Measurements from ENCODE around the gene OR5B3. TPM values are rescaled to one million over a fixed set of nuclear protein-coding genes. Genes with fewer than 3 reads are reported as not detected.
"Not testable (repeated sequence)": the region's sequence is repeated elsewhere in the genome, so short reads cannot be mapped to it uniquely, and the experiment has no call there.

The OR5B3 gene
- total and polyA plus RNA-seq, 4 experiments from 2014 or later: not detected

DNA sequence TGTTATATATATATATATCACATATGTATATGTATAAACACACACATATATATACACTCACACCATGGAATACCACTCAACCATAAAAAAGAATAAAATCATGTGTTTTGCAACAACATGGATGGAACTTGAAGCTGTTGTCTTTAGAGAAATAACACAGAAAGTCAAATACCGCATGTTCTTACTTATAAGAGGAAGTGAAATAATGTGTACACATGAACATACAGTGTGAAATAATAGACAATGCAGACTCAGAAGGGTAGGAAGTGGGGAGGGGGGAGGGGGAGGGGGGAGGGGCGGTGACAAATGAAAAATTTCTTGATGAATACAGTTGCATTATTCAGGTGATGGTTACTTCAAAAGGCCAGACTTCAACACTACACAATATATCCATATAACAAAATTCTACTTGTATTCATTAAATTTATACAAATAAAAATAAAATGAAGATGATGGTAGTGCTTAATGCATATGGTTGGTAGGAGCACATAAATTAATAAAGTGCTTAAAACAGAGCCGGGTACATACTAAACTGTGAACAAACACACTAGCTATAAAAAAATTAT, 27.0 kb upstream of the OR5B3 start:
- POLR2A ChIA-PET (ENCODE audit: partially characterized antibody): no interaction called here
- Mint-ChIP-seq H3K9me3 (peaks cover 3 to 23% (median 11%) of the 10 kb centered on the region in 8 donors), H3K4me1 (no peaks in the 10 kb centered on the region), H3K27me3 (peaks cover 0 to 3% of the 10 kb centered on the region in 2 donors), H3K36me3 (peaks cover 0 to 4% of the 10 kb centered on the region in 2 donors), H3K27ac (no peak overlapping the region), H3K4me3 (no peak overlapping the region)
- Histone ChIP-seq H3K4me3 (ENCODE audit: low read length in 2 of 2) (no peak overlapping the region), H3K9me3 (ENCODE audit: control insufficient read depth in 1 of 2, low read length in 2 of 2) (no peaks in the 10 kb centered on the region), H3K36me3 (ENCODE audit: insufficient read depth, low read length) (no peaks in the 10 kb centered on the region), H3K27me3 (ENCODE audit: insufficient read depth, low read length) (no peaks in the 10 kb centered on the region), H3K4me1 (ENCODE audit: insufficient read depth, low read length) (no peaks in the 10 kb centered on the region), H3K27ac (ENCODE audit: low read depth, low read length) (no peak overlapping the region)
- DNase-seq: no peak
- CTCF ChIA-PET (ENCODE audit: partially characterized antibody): no interaction called here
- intact Hi-C loops (cut with micrococcal nuclease): no loop called here

- no peaks in the 10 kb centered on the region for H3K4me1 Mint-ChIP-seq
- H3K27me3 Mint-ChIP-seq: peaks cover 0 to 5% of the 10 kb centered on the region in 2 donors
- no peak overlapping the region for H3K4me3 Mint-ChIP-seq
- H3K9me3 Mint-ChIP-seq: peaks cover 0 to 21% (median 12%) of the 10 kb centered on the region in 8 donors
- H3K36me3 ChIP-seq (ENCODE audit: insufficient read depth, low read length): no peaks in the 10 kb centered on the region
- H3K27ac ChIP-seq (ENCODE audit: low read depth, low read length): no peak overlapping the region
- no peak overlapping the region for H3K27ac Mint-ChIP-seq
- H3K4me1 ChIP-seq (ENCODE audit: insufficient read depth, low read length): no peaks in the 10 kb centered on the region
- H3K9me3 ChIP-seq (ENCODE audit: control insufficient read depth in 1 of 2, low read length in 2 of 2): no peaks in the 10 kb centered on the region
- H3K4me3 ChIP-seq (ENCODE audit: low read length in 2 of 2): no peak overlapping the region
- CTCF ChIA-PET (ENCODE audit: partially characterized antibody): no interaction called here
- intact Hi-C loops (cut with micrococcal nuclease): no loop called here
- DNase-seq: no peak
- peaks cover 0 to 4% of the 10 kb centered on the region in 2 donors for H3K36me3 Mint-ChIP-seq
- no peaks in the 10 kb centered on the region for H3K27me3 ChIP-seq (ENCODE audit: insufficient read depth, low read length)
- POLR2A ChIA-PET (ENCODE audit: partially characterized antibody): no interaction called here
Observed at GRCh38 chr11:58429273-58429672, 22.6 kb upstream of the OR5B3 start.

- CTCF ChIA-PET (ENCODE audit: partially characterized antibody): no interaction called here
- no peak for DNase-seq
- H3K4me1 Mint-ChIP-seq: no peaks in the 10 kb centered on the region
- no peak within 1 kb of the TSS for H3K4me3 Mint-ChIP-seq
- Histone ChIP-seq H3K27me3 (ENCODE audit: insufficient read depth, low read length) (no peaks in the 10 kb centered on the region), H3K4me3 (ENCODE audit: low read length in 2 of 2) (no peak within 1 kb of the TSS), H3K4me1 (ENCODE audit: insufficient read depth, low read length) (no peaks in the 10 kb centered on the region), H3K9me3 (ENCODE audit: control insufficient read depth in 1 of 2, low read length in 2 of 2) (no peaks in the 10 kb centered on the region), H3K27ac (ENCODE audit: low read depth, low read length) (no peak within 1 kb of the TSS), H3K36me3 (ENCODE audit: insufficient read depth, low read length) (no peaks in the 10 kb centered on the region)
- POLR2A ChIA-PET (ENCODE audit: partially characterized antibody): no interaction called here
- intact Hi-C loops (cut with micrococcal nuclease): no loop called here
- peaks cover 0 to 21% (median 12%) of the 10 kb centered on the region in 8 donors for H3K9me3 Mint-ChIP-seq
- H3K27me3 Mint-ChIP-seq: peaks cover 0 to 7% of the 10 kb centered on the region in 2 donors
- H3K36me3 Mint-ChIP-seq: peaks cover 0 to 4% of the 10 kb centered on the region in 2 donors
- no peak within 1 kb of the TSS for H3K27ac Mint-ChIP-seq
Observed at GRCh38 chr11:58428021-58428420, 21.3 kb upstream of the OR5B3 start, which contains the start of gene OR5B2. TSS of gene OR5B2 (minus strand) at chr11:58428121. CDS start at chr11:58423261, 4,860 bp downstream.

GRCh38 chr11:58399622-58400021, 7.1 kb downstream of the OR5B3 start:
- H3K9me3 ChIP-seq (ENCODE audit: control insufficient read depth in 1 of 2, low read length in 2 of 2); H3K36me3 Mint-ChIP-seq; H3K27me3 ChIP-seq (ENCODE audit: insufficient read depth, low read length); H3K4me3 ChIP-seq (ENCODE audit: low read length in 2 of 2); H3K36me3 ChIP-seq (ENCODE audit: insufficient read depth, low read length); H3K4me1 Mint-ChIP-seq; POLR2A ChIA-PET (ENCODE audit: partially characterized antibody); H3K27ac ChIP-seq (ENCODE audit: low read depth, low read length); H3K4me3 Mint-ChIP-seq; intact Hi-C loops (cut with micrococcal nuclease); H3K4me1 ChIP-seq (ENCODE audit: insufficient read depth, low read length); DNase-seq; H3K27ac Mint-ChIP-seq; CTCF ChIA-PET (ENCODE audit: partially characterized antibody): not testable (repeated sequence)
- H3K27me3 Mint-ChIP-seq: peaks cover 0 to 17% of the 10 kb centered on the region in 2 donors
- peaks cover 0 to 13% (median 7%) of the 10 kb centered on the region in 8 donors for H3K9me3 Mint-ChIP-seq

DNA sequence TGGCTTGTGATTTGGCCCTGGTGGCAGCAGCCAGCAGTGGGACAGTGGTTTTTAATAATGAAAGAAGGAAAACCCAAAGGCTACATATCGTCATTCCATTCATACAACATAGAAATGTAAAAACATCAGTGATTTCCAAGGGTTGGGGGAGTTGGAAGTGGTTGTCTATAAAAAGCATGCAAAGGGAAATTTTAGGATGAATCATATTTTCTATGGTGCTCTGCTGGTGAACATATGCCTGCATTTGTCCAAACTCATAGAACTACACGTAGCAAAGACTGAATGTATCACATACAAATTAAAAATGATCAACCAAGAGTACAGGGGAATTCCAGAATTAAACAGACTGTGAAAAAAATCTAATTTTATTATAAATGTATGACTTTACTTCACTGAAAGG, 11.1 kb downstream of the OR5B3 start:
- no peaks in the 10 kb centered on the region for H3K9me3 ChIP-seq (ENCODE audit: control insufficient read depth in 1 of 2, low read length in 2 of 2)
- Mint-ChIP-seq H3K27me3 (peaks cover 0 to 9% of the 10 kb centered on the region in 2 donors), H3K4me1 (no peaks in the 10 kb centered on the region), H3K27ac (no peak overlapping the region), H3K36me3 (no peaks in the 10 kb centered on the region), H3K9me3 (peaks cover 0 to 15% (median 8%) of the 10 kb centered on the region in 8 donors), H3K4me3 (no peak overlapping the region)
- DNase-seq: no peak
- no peak overlapping the region for H3K4me3 ChIP-seq (ENCODE audit: low read length in 2 of 2)
- no peak overlapping the region for H3K27ac ChIP-seq (ENCODE audit: low read depth, low read length)
- CTCF ChIA-PET (ENCODE audit: partially characterized antibody): no interaction called here
- H3K27me3 ChIP-seq (ENCODE audit: insufficient read depth, low read length): no peaks in the 10 kb centered on the region
- no peaks in the 10 kb centered on the region for H3K36me3 ChIP-seq (ENCODE audit: insufficient read depth, low read length)
- POLR2A ChIA-PET (ENCODE audit: partially characterized antibody): no interaction called here
- no peaks in the 10 kb centered on the region for H3K4me1 ChIP-seq (ENCODE audit: insufficient read depth, low read length)
- intact Hi-C loops (cut with micrococcal nuclease): no loop called here

DNA sequence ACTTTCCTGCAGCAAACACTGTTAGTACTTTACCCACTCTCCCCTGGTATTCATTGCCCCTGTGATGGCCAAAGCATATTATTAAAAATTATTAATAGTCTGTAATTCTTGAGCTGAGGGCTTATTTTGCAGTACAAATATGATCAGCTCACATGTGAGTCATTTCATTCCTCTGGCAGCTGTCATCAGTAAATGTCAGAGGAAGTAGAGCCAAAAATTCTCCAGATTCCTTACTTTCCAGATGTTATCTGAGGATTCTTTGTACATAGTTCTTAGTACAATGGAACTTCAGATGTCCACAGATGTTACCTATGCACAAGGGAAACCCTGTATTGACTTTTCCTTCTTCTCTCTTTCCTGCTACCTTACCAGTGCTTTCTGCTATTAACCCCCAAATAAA, 12.5 kb downstream of the OR5B3 start:
- ChIA-PET POLR2A (ENCODE audit: partially characterized antibody) (no interaction called here), CTCF (ENCODE audit: partially characterized antibody) (no interaction called here)
- no peaks in the 10 kb centered on the region for H3K36me3 ChIP-seq (ENCODE audit: insufficient read depth, low read length)
- Mint-ChIP-seq H3K9me3 (peaks cover 0 to 15% (median 8%) of the 10 kb centered on the region in 8 donors), H3K36me3 (no peaks in the 10 kb centered on the region), H3K27ac (no peak overlapping the region), H3K27me3 (peaks cover 0 to 9% of the 10 kb centered on the region in 2 donors), H3K4me3 (no peak overlapping the region), H3K4me1 (no peaks in the 10 kb centered on the region)
- H3K27ac ChIP-seq (ENCODE audit: low read depth, low read length): no peak overlapping the region
- H3K4me1 ChIP-seq (ENCODE audit: insufficient read depth, low read length): no peaks in the 10 kb centered on the region
- H3K27me3 ChIP-seq (ENCODE audit: insufficient read depth, low read length): no peaks in the 10 kb centered on the region
- intact Hi-C loops (cut with micrococcal nuclease): no loop called here
- H3K9me3 ChIP-seq (ENCODE audit: control insufficient read depth in 1 of 2, low read length in 2 of 2): no peaks in the 10 kb centered on the region
- no peak overlapping the region for H3K4me3 ChIP-seq (ENCODE audit: low read length in 2 of 2)
- no peak for DNase-seq

GRCh38 chr11:58392746-58393145, 13.9 kb downstream of the OR5B3 start:
- intact Hi-C loops (cut with micrococcal nuclease): no loop called here
- peaks cover 0 to 9% of the 10 kb centered on the region in 2 donors for H3K27me3 Mint-ChIP-seq
- H3K4me3 ChIP-seq (ENCODE audit: low read length in 2 of 2): no peak overlapping the region
- no peak overlapping the region for H3K27ac Mint-ChIP-seq
- ChIA-PET POLR2A (ENCODE audit: partially characterized antibody) (no interaction called here), CTCF (ENCODE audit: partially characterized antibody) (no interaction called here)
- H3K27me3 ChIP-seq (ENCODE audit: insufficient read depth, low read length): no peaks in the 10 kb centered on the region
- DNase-seq: no peak
- no peaks in the 10 kb centered on the region for H3K36me3 Mint-ChIP-seq
- H3K27ac ChIP-seq (ENCODE audit: low read depth, low read length): no peak overlapping the region
- H3K4me1 ChIP-seq (ENCODE audit: insufficient read depth, low read length): no peaks in the 10 kb centered on the region
- no peaks in the 10 kb centered on the region for H3K4me1 Mint-ChIP-seq
- H3K9me3 Mint-ChIP-seq: peaks cover 0 to 15% (median 8%) of the 10 kb centered on the region in 8 donors
- no peaks in the 10 kb centered on the region for H3K36me3 ChIP-seq (ENCODE audit: insufficient read depth, low read length)
- H3K4me3 Mint-ChIP-seq: no peak overlapping the region
- no peaks in the 10 kb centered on the region for H3K9me3 ChIP-seq (ENCODE audit: control insufficient read depth in 1 of 2, low read length in 2 of 2)

GRCh38 chr11:58391879-58392278, 14.8 kb downstream of the OR5B3 start:
- Histone ChIP-seq H3K4me1 (ENCODE audit: insufficient read depth, low read length) (no peaks in the 10 kb centered on the region), H3K4me3 (ENCODE audit: low read length in 2 of 2) (no peak overlapping the region), H3K27ac (ENCODE audit: low read depth, low read length) (no peak overlapping the region), H3K27me3 (ENCODE audit: insufficient read depth, low read length) (no peaks in the 10 kb centered on the region), H3K9me3 (ENCODE audit: control insufficient read depth in 1 of 2, low read length in 2 of 2) (no peaks in the 10 kb centered on the region), H3K36me3 (ENCODE audit: insufficient read depth, low read length) (no peaks in the 10 kb centered on the region)
- ChIA-PET POLR2A (ENCODE audit: partially characterized antibody) (no interaction called here), CTCF (ENCODE audit: partially characterized antibody) (no interaction called here)
- DNase-seq: no peak
- Mint-ChIP-seq H3K4me1 (no peaks in the 10 kb centered on the region), H3K4me3 (no peak overlapping the region), H3K9me3 (peaks cover 0 to 15% (median 8%) of the 10 kb centered on the region in 8 donors), H3K27ac (no peak overlapping the region), H3K36me3 (no peaks in the 10 kb centered on the region), H3K27me3 (peaks cover 0 to 9% of the 10 kb centered on the region in 2 donors)
- intact Hi-C loops (cut with micrococcal nuclease): no loop called here

Data from CD4-positive, alpha-beta memory T cell (primary cell).